Measurements from ENCODE around the gene DDAH1. TPM values are rescaled to one million over a fixed set of nuclear protein-coding genes. Genes with fewer than 3 reads are reported as not detected.

The DDAH1 gene
- polyA plus RNA-seq, 2 of the 4 experiments (the other 2 are of a cell fraction), result 5.7 to 12.6 TPM

DNA sequence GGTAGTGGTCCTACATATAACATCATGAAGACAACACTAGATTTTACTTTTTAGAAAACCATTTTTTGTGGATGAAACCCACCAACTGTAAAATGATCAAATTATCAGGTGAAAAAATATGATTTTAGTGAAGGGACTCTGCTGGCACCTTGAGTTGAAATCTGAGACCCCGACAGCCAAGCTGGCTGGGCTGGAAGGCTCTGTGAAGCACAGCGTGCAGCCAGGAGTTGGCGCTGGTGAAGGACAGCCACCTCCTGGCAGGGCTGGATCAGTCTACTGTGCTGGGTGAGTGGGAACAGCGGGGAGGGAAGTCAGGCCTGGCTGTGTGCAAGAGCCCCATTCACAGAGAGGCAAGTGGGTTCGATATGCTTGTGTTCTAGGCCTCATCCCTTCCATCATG is 47.9 kb downstream of the DDAH1 start:
- no peaks in the 10 kb centered on the region for H3K9me3 ChIP-seq
- H3K4me2 ChIP-seq, result no peak overlapping the region
- DNase-seq (ENCODE audit: low read depth in 1 of 2, low spot score in 1 of 2) (no peak), FAIRE-seq (no peak), ATAC-seq (peak in 1 of 2 experiments; percentile 33; a peak in 1 of 6 replicates)
- no peak overlapping the region for H3K4me3 ChIP-seq
- WGBS (ENCODE audit: missing lambda C conversion rate), result 47% methylated on average over 3 of the region's 5 CpGs
- CTCF ChIA-PET, result no interaction called here
- POLR2A ChIA-PET, result no interaction called here
- no peak for TF ChIP-seq CBX8 (IDR thresholded peaks at IDR 0.05)
- TF ChIP-seq SREBF2 (IDR thresholded peaks at IDR 0.05), result no peak
- TF ChIP-seq, protein P1, sequence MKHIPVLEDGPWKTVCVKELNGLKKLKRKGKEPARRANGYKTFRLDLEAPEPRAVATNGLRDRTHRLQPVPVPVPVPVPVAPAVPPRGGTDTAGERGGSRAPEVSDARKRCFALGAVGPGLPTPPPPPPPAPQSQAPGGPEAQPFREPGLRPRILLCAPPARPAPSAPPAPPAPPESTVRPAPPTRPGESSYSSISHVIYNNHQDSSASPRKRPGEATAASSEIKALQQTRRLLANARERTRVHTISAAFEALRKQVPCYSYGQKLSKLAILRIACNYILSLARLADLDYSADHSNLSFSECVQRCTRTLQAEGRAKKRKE (CRISPR knock-in tag; IDR thresholded peaks at IDR 0.05; ENCODE audit: low read depth), result no peak
- no peak for TF ChIP-seq HOXB5 (CRISPR knock-in tag; IDR thresholded peaks at IDR 0.05)
- TF ChIP-seq NR3C1 (IDR thresholded peaks at IDR 0.05), result no peak
- TF ChIP-seq PHF8 (IDR thresholded peaks at IDR 0.05; ENCODE audit: borderline replicate concordance, low read depth), result no peak
- TF ChIP-seq JUNB (IDR thresholded peaks at IDR 0.05), result no peak
- TF ChIP-seq EP300 (IDR thresholded peaks at IDR 0.05), result no peak
- no peak for TF ChIP-seq NPAS2 (CRISPR knock-in tag; IDR thresholded peaks at IDR 0.05; ENCODE audit: borderline replicate concordance)
- no peak for TF ChIP-seq ZC3H11A (IDR thresholded peaks at IDR 0.05)
- no peak for TF ChIP-seq FOXS1 (CRISPR knock-in tag; IDR thresholded peaks at IDR 0.05)
- no peaks in the 10 kb centered on the region for H3K4me1 ChIP-seq
- H3K27ac ChIP-seq, result no peak overlapping the region

DNA sequence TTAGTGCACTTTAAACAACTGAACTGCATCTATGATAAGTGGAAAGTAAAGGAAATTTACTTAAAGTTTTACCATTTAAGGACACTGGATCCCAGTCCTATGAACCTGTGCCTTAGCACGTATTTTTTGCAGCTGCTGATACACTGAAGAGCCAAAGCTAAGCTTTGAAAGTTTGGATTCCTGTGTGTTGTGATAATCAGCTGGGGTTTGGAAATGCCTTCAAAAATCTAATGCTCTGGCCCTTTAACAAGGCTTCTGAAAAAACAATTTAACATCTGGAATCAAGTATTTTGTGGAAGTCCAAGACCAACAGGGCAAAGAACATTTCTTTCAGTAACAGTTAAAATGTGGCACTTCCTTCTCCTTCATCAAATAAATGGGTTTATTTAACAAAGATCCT is 51.8 kb downstream of the DDAH1 start:
- TF ChIP-seq, protein P2, sequence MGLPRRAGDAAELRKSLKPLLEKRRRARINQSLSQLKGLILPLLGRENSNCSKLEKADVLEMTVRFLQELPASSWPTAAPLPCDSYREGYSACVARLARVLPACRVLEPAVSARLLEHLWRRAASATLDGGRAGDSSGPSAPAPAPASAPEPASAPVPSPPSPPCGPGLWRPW (IDR thresholded peaks at IDR 0.05), result no peak
- TF ChIP-seq MAFK (IDR thresholded peaks at IDR 0.05; ENCODE audit: partially characterized antibody) (no peak), JUN (IDR thresholded peaks at IDR 0.05) (no peak), NR3C1 (IDR thresholded peaks at IDR 0.05) (no peak), FOXS1 (CRISPR knock-in tag; IDR thresholded peaks at IDR 0.05) (no peak), POLR2A (IDR thresholded peaks at IDR 0.05; ENCODE audit: low read length) (no peak), CBX2 (IDR thresholded peaks at IDR 0.05; ENCODE audit: borderline replicate concordance, low read depth) (no peak), FOSL2 (IDR thresholded peaks at IDR 0.05) (no peak), FOSL2 (CRISPR knock-in tag; IDR thresholded peaks at IDR 0.05) (no peak), FOSB (CRISPR knock-in tag; IDR thresholded peaks at IDR 0.05) (no peak), ZNF302 (CRISPR knock-in tag; IDR thresholded peaks at IDR 0.05) (no peak), NFE2L2 (conservative IDR thresholded peaks at IDR 0.05; ENCODE audit: low read length) (no peak), PHF8 (IDR thresholded peaks at IDR 0.05; ENCODE audit: borderline replicate concordance, low read depth) (no peak), TP53 (CRISPR knock-in tag; IDR thresholded peaks at IDR 0.05) (no peak)
- TF ChIP-seq, protein P3, sequence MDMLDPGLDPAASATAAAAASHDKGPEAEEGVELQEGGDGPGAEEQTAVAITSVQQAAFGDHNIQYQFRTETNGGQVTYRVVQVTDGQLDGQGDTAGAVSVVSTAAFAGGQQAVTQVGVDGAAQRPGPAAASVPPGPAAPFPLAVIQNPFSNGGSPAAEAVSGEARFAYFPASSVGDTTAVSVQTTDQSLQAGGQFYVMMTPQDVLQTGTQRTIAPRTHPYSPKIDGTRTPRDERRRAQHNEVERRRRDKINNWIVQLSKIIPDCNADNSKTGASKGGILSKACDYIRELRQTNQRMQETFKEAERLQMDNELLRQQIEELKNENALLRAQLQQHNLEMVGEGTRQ (IDR thresholded peaks at IDR 0.05), result no peak
- no peak for ATAC-seq
- FAIRE-seq, result no peak
- DNase-seq (ENCODE audit: low read depth in 1 of 2, low spot score in 1 of 2), result no peak
- Histone ChIP-seq H3K4me1 (peaks cover under 1% of the 10 kb centered on the region; the same call in 2 of the 3 replicates), H3K9me3 (no peaks in the 10 kb centered on the region), H3K4me3 (no peak overlapping the region), H3K4me2 (no peak overlapping the region), H3K27ac (no peak overlapping the region)
- 100% methylated on average over 1 of the region's 1 CpG for WGBS (ENCODE audit: missing lambda C conversion rate)
- CTCF ChIA-PET, result no interaction called here
- POLR2A ChIA-PET, result no interaction called here

DNA sequence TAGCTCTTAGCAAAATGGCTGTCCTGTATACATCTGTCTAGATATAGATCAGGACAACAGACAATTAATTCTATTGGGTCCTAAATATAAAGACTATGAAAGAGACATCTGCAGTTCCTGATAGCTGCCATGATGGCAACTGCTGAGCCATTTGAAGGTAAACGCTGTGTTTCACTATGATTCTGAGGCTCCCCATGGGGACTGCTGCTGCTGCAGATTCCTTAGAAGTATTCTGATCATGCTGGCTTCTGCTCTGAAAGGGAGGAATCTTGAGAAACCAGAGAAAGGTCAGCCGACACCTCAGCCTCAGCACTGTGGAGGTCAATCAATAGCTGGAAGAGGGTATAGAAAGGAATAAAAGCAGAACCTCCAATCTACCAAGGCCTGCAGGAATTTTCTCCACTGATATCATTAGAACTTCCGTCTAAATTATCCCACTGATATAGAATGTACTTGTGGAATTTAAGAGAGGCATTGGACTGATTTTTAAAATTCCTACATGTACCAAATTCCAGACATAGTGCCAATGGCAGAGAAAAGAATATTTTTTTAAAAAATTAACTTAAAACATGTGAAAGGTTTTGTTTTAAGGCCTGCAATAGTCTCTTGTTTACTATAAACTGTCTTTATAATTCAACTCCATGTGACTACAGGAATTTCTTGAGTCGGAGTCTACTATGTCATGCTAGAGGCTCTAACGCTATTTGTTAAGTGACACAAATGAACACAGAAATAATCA is 53.2 kb downstream of the DDAH1 start:
- no peak overlapping the region for H3K27ac ChIP-seq
- FAIRE-seq, result no peak

More for the DNA sequence above, 53.2 kb downstream of the DDAH1 start:
- TF ChIP-seq HOXB5 (CRISPR knock-in tag; IDR thresholded peaks at IDR 0.05), result no peak
- TF ChIP-seq, protein P4, sequence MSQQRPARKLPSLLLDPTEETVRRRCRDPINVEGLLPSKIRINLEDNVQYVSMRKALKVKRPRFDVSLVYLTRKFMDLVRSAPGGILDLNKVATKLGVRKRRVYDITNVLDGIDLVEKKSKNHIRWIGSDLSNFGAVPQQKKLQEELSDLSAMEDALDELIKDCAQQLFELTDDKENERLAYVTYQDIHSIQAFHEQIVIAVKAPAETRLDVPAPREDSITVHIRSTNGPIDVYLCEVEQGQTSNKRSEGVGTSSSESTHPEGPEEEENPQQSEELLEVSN (IDR thresholded peaks at IDR 0.05; ENCODE audit: borderline replicate concordance, low read depth), result no peak
- Histone ChIP-seq H3K9me3 (no peaks in the 10 kb centered on the region), H3K4me3 (no peak overlapping the region), H3K4me1 (peaks cover 11% of the 10 kb centered on the region), H3K4me2 (no peak overlapping the region)
- 96% methylated on average over 5 of the region's 5 CpGs for WGBS (ENCODE audit: missing lambda C conversion rate)
- CTCF ChIA-PET, result interaction anchor here (1.0 to 1.1 kb wide), 4 partner anchors 11 to 103 kb away, joined by 3 to 5 read pairs (median 4); no protein-coding TSS in a partner anchor
- ATAC-seq, result no peak
- POLR2A ChIA-PET, result no interaction called here
- DNase-seq (ENCODE audit: low read depth in 1 of 2, low spot score in 1 of 2), result no peak
